Fibroblast of skin of right quadriceps (primary cell): ENCODE data around the gene NEK4.

ENCODE experiments used
- DNase-seq: peaks from one replicate; pipeline ENCODE4 v3.0.0-alpha.2; 2013

The NEK4 gene

GRCh38 chr3:52792961-52793695, 22.4 kb upstream of the NEK4 start:
- DNase-seq: no peak

- DNase-seq: no peak
These were observed 21.7 kb upstream of the NEK4 start for GRCh38 chr3:52792413-52792812.

GRCh38 chr3:52791928-52792327, 21.2 kb upstream of the NEK4 start:
- DNase-seq: no peak

- no peak for DNase-seq
These were observed 20.6 kb upstream of the NEK4 start for GRCh38 chr3:52791366-52791765.

- no peak for DNase-seq
These were observed 20.0 kb upstream of the NEK4 start for GRCh38 chr3:52790741-52791140.

GRCh38 chr3:52790337-52790736, 19.6 kb upstream of the NEK4 start:
- DNase-seq: no peak

GRCh38 chr3:52789746-52790040, 19.0 kb upstream of the NEK4 start:
- DNase-seq: no peak

- no peak for DNase-seq
These were observed 18.4 kb upstream of the NEK4 start for GRCh38 chr3:52788890-52789745.

- DNase-seq: no peak
These were observed 17.2 kb upstream of the NEK4 start for GRCh38 chr3:52787672-52788625.

GRCh38 chr3:52787246-52787645, 16.5 kb upstream of the NEK4 start:
- DNase-seq: no peak

- no peak for DNase-seq
These were observed 15.8 kb upstream of the NEK4 start for GRCh38 chr3:52786330-52787215.

GRCh38 chr3:52784931-52785590, 14.3 kb upstream of the NEK4 start:
- no peak for DNase-seq

- DNase-seq: no peak
These were observed 13.4 kb upstream of the NEK4 start for GRCh38 chr3:52784021-52784621.

- no peak for DNase-seq
These were observed 12.4 kb upstream of the NEK4 start for GRCh38 chr3:52783211-52783555.

- DNase-seq: no peak
These were observed 11.9 kb upstream of the NEK4 start for GRCh38 chr3:52782412-52783210.

GRCh38 chr3:52781741-52782140, 11.0 kb upstream of the NEK4 start:
- no peak for DNase-seq

- no peak for DNase-seq
These were observed 9.3 kb upstream of the NEK4 start for GRCh38 chr3:52779837-52780585.

GRCh38 chr3:52779011-52779836, 8.5 kb upstream of the NEK4 start:
- no peak for DNase-seq
